GM18868 (cell line): ENCODE measurements around the gene PKNOX2.
A peak's percentile ranks its signal among the peaks of the same experiment; 100 is the strongest.

ENCODE experiments used
- ATAC-seq: cut with Tn5 transposase; IDR thresholded peaks from one replicate; pipeline ENCODE4 v1.9.1; 2021; ENCODE audit warnings: mild to moderate bottlenecking, moderate library complexity; ENCODE audit not compliant: unreplicated experiment

Gene PKNOX2, protein sequence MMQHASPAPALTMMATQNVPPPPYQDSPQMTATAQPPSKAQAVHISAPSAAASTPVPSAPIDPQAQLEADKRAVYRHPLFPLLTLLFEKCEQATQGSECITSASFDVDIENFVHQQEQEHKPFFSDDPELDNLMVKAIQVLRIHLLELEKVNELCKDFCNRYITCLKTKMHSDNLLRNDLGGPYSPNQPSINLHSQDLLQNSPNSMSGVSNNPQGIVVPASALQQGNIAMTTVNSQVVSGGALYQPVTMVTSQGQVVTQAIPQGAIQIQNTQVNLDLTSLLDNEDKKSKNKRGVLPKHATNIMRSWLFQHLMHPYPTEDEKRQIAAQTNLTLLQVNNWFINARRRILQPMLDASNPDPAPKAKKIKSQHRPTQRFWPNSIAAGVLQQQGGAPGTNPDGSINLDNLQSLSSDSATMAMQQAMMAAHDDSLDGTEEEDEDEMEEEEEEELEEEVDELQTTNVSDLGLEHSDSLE

GRCh38 chr11:125164422-125165110 lies at the start of gene PKNOX2:
TSS of gene PKNOX2 (plus strand) at chr11:125164751. CDS start at chr11:125351306, 186,555 bp downstream.
- ATAC-seq: peak; percentile 54

DNA sequence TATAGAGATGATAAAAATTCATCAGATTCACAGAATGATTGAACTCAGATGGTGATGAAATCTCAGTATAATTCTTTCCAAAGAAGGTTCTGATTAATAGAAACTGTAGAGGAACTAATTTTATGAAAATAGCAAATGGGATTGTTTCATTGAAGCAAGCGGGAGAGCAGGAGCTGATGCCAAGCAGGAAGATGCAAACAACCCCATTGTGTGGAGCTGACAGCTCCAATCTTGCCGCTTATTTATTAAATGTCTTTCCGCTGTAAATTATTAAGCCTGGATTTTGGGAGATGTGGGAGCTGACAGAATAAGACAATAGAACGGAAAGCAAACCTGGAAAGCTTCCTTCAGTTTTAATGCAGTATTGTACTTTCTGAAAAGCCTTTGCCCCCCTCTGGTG lies 47.1 kb upstream of the PKNOX2 start:
- ATAC-seq: no peak

- ATAC-seq: no peak
Measured at GRCh38 chr11:125123194-125123946, 41.2 kb upstream of the PKNOX2 start.

DNA sequence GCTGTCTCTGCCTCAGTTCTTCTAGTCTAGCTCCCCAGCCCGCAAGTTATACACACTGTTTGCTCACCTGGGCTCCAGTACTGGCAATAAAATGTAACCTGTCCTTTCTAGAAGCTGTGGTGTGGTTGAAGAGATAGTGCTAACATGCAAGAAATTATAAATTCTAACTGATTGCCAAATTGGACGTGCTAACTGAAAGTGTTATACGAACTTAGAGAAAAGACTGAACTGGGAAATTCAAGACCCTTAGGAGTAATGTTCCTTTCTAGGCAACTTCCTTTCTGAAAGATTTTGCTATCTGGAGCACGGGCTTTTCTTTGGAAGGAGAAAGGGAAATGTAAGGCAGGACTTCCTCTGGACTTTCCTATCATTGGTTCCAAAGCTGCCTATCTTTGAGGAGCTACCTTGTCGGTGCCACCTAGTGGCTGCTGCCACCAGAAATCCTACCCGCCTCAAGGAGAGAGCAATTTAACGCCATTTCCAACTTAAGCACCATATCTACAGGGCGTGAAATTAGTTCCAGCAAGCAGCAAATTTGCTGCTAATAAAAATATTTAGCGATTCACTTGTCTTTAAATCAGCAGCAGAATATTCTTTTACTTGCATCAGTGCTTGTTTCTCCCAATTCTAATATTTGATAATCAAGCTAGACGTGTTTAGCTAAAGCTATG lies 40.5 kb upstream of the PKNOX2 start:
- peak; percentile 87 for ATAC-seq

- ATAC-seq: no peak
Measured at GRCh38 chr11:125124618-125124992, 39.9 kb upstream of the PKNOX2 start.

DNA sequence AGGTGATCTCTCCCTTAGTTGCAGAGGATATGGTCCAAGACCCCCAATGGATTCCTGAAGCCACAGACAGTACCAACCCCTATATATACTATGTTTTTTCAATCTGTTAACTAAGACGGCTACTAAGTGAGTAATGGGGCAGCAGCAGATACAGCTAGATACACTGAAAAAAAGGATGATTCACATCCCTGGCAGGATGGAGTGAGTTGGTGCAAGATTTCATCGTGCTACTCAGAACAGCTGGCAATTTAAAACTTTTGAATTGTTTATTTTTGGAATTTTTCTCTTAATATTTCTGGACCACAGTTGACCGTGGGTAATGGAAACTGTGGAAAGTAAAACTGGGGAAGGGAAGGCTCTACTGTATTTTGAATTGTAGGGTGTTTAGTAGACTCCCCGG lies 36.1 kb upstream of the PKNOX2 start:
- ATAC-seq: no peak

DNA sequence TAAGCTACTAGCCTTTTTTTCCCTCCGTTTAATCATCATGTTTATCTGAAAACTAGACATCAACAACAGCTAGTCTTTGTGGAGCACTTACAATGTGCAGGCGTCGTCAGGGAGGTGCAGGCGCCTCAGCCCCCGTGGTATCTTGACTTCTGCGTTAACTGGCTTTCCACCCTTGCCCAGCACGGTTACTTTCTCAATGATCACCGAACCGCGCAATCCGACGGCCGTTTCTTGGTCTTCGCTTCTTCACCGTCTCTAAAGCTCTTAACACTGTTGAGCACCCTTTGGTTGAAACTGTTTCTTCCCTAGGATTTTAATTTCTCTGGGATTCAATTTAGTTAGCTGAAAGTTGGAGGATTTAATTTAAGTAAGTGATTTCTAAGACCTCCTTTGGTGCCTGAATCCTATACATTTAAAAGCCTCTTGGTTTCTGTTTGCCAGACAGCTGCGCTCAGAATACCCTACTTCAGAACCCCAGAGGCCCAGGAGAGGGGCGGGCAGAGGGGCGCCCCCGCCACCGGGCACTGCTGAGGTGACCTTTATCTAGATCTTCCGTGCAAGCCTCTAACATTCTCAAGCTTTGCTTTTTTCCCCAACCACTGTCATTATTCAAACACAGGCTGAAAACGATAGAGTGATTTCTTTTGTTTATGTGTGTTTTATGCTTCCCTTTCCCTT lies 35.1 kb upstream of the PKNOX2 start:
- no peak for ATAC-seq

DNA sequence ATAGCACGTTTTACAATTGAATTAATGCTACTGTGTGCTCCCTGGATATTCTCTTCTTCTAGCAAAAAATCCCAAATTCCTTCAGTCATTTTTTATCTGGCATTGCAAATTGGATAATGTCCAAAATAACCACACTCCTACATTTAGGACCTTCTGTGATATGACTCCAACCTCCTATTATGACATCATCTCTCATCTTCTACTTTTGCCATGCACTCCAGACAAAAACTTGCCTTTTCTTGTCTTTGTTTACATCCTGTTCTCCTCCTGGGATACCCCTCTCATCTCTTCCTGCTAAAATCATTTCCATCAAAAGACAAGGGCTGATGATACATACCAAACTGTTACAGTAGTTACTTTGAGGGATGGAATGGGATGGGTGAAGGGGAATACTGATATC lies 32.5 kb upstream of the PKNOX2 start:
- ATAC-seq: no peak

- no peak for ATAC-seq
Measured at GRCh38 chr11:125132596-125132995, 32.0 kb upstream of the PKNOX2 start.

DNA sequence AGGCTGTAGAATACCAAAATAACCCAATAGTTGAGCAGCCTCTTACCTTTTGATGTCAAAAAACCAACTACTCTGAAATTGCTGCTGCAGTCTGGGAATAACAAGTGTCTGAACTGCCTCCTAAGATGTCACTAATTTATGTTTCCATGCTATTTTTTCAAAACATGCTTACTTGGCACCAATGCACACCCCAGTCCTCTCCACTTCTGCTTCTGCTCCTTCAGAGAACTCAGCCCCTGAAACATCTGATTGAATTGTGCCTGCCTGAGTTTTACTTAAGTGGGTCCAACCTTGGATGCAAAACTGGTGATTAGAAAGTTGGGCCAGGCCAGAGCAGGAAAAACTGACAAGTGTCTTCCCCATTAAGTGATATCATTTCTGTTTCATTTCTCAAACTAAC lies 28.6 kb upstream of the PKNOX2 start:
- no peak for ATAC-seq

DNA sequence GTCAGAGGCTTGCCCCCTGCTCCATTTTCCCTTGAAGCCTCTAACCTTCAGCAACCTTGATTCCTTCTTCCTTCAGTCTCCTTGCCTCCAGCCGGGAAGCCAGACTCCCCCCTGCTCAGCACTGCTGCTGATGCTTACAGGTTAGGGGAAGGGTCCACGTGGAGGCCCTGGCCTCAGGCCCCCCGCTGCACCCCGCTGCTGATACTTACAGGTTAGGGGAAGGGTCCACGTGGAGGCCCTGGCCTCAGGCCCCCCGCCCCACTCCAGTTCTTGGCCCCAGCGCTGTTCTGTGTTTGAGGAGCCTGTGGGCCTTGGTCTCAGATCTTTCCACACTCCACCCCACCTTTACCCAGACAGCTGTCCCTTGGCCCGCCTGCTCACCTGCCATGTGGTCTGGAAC lies 25.6 kb upstream of the PKNOX2 start:
- no peak for ATAC-seq

GRCh38 chr11:125139778-125140177 lies 24.8 kb upstream of the PKNOX2 start:
- ATAC-seq: no peak

DNA sequence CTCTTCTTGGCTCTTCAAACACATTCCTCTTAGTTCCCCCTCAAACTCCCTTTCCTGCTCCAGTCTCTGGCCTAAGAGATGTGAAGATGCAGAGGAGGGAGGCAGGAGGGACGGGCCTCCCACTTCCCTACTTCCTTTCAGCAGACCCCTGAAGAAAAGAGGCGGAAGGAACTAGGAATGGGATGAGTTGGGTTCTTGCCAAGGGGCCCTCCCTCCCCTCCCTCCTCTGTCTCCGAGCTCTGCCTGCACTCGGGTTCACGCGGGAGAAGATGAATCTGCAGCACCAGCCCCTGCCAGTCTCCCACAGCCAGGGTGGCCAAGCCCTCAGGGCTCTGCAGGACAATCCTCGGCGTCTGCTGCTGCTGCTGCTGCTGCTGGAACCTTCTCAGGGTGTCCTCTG lies 24.3 kb upstream of the PKNOX2 start:
- ATAC-seq: no peak

DNA sequence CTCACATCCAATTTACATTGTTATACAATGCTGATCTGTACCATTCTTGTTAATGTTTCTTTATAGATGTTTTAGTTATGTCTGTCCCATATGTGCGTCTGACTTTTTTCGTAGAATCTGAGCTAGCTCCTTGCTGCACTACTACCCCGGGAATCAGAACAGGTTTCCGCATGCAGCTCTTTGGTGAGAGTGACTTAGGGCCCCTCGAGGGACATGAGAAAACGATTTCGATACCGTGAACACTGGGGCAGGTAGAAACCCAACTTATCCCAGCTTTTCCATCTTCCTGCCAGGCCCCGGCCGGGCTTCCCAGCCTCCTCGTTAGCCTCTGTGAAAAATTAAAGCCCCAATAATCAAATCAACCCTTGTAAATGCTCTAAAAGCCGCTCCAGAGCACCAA lies 23.4 kb upstream of the PKNOX2 start:
- no peak for ATAC-seq

- ATAC-seq: peak; percentile 73
Measured at GRCh38 chr11:125141686-125142535, 22.6 kb upstream of the PKNOX2 start.

GRCh38 chr11:125146232-125146631 lies 18.3 kb upstream of the PKNOX2 start:
- ATAC-seq: no peak

DNA sequence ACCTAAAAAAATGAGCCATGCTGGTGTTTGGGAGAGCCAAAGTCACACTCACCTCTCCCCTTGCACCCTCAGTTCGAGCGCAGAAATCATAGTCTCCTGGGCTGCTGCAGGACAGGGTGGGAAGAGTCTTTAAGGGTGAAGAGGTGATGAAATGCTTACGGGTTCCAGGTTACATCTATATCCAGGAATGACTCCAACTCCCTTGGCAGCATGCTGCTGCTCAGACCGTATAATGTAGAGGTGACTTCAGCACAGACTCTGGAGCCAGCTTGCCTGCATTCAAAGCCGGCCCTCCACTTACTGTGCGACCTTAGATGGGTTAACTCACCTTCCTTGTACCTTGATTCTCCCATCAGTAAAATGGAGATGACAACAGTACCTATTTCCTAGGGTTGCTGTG lies 17.3 kb upstream of the PKNOX2 start:
- no peak for ATAC-seq

DNA sequence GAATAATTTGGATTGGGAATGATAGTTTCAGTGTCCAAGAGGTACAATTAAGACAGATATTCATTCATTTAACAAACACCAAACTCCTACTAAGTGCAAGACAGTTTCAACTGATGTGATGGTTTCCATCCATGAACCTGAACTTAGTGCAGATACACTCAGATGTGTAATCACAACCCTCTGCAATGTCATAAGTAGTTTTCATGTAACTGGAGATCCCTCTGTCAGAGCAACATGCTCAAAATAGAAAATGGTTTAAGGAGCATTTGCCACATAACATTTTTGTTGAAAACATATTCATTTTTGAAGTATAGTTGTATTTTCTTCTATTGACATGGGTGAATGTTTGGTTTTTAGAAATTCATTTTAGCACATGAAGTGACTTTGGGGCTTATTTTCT lies 16.5 kb upstream of the PKNOX2 start:
- ATAC-seq: no peak

GRCh38 chr11:125148743-125149142 lies 15.8 kb upstream of the PKNOX2 start:
- no peak for ATAC-seq

DNA sequence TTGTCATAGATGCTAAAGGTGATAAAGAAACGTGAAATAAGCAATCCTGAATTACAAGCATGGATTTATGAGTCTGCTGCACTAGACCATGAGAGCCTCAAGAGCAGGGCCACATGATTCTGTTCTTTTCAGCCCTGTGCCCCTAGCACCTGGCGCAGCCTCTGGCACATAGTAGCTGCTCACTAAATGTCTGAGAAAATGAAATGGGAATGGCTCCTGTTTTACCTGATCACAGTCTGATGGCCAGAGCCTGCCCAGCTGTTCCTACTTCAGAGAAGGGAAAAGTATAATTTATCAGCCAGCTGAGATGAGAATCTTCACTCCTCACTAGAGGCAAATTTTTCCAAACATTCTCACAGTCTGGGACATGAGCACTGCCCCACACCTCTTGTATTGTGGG lies 10.7 kb upstream of the PKNOX2 start:
- no peak for ATAC-seq
